ENCODE data around the gene VSIG10L.

VSIG10L gene

DNA sequence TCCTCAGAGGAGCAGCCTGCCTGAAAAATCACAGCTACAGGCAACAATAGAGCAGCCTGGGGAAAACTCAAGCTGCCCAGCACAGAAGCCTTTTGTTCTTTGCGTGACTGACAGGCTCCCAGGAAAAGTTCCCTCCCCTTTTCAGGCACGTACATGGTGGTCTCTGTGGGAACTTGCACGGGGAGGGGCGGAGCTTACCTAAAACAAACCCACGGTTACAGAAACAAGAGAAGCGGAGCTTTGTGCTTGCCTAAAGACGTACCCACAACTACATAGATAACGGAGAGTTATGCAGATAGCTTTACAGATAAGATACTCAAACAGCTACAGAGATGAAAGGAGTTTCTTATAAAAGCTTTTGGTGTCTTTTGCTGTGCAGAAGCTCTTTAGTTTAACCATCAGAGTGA, 12.8 kb upstream of the VSIG10L start:
- no peak for TF ChIP-seq ZNF274 (IDR thresholded peaks at IDR 0.05; ENCODE audit: low read depth, low read length)
- no peak overlapping the region for H3K4me3 ChIP-seq (ENCODE audit: low read length)

- H3K4me3 ChIP-seq (ENCODE audit: low read length), result no peak overlapping the region
- no peak for TF ChIP-seq ZNF274 (IDR thresholded peaks at IDR 0.05; ENCODE audit: low read depth, low read length)
These were observed 12.3 kb upstream of the VSIG10L start for GRCh38 chr19:51354103-51354741.

- no peak for TF ChIP-seq ZNF274 (IDR thresholded peaks at IDR 0.05; ENCODE audit: low read depth, low read length)
- H3K4me3 ChIP-seq (ENCODE audit: low read length), result no peak overlapping the region
These were observed 10.9 kb upstream of the VSIG10L start for GRCh38 chr19:51352783-51353360.

DNA sequence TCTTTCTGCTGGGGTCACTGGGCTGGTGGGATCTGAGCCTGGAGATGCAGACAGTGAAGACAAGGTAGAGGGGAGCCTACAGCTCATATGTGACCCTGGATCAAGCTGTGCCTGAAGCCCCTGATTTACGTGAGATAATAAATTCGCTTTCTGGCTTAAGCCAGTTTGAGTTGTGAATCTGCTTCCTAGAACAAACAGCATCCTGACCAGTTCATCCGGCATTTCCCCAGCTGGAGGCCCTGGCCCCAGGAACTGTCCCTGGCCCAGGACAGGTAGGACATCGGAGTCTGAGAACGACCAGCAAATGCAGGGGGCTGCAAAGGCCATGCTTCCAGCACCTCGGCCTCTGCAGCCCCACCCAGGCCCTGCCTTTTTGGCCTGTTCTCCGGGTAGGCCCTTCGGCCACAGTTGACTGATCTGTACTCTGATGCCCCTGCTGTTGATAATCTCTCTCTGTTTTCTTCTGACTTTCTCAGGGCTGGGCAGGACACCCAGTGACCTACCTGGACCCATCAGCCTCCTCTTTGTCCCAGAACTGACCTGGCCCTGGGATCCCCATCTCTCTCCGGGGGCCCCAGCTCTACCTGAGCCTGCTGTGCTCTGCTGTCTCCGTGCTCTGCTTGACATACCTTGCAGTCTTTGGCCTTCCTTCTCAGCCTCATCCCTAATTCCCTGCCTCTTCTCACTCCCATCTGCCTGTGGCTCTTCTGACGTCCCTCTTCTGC, 9.5 kb upstream of the VSIG10L start:
- H3K4me3 ChIP-seq (ENCODE audit: low read length), result no peak overlapping the region
- TF ChIP-seq ZNF274 (IDR thresholded peaks at IDR 0.05; ENCODE audit: low read depth, low read length), result no peak

DNA sequence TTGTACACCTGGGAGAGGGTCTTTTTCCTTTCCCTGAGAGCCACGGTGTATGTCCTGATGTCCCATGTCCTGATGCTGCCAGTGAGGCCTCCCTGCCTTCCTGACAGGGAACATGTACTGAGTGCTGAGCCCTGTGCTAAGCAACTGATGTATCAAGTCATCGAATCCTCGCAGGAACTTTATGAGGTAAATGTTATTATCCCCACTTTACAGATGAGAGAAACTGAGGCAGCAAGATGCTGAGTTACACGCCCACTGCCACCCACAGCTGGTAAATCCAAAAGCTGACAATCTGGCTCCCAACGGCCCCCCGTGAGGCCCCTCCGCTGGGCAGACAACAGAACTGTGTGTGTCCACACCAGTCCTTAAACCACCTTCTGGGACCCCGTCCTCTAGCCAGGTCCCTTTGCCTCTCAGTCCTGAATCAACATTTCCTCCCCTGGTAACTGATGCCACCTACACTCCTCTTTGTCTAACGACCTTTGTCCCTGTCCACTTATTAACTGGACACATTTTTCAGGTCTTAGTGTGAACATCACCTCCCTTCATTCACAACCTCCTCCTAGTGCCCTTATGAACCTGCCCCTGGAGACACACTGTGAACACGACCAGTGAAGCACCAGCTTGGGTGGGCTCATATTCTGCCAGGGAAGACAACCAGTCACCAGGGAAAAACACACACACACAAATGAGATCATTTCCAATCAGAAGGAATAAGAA, 5.4 kb upstream of the VSIG10L start:
- no peak for TF ChIP-seq ZNF274 (IDR thresholded peaks at IDR 0.05; ENCODE audit: low read depth, low read length)
- H3K4me3 ChIP-seq (ENCODE audit: low read length), result no peak overlapping the region

GRCh38 chr19:51346742-51347141, 4.8 kb upstream of the VSIG10L start:
- no peak for TF ChIP-seq ZNF274 (IDR thresholded peaks at IDR 0.05; ENCODE audit: low read depth, low read length)
- no peak overlapping the region for H3K4me3 ChIP-seq (ENCODE audit: low read length)

DNA sequence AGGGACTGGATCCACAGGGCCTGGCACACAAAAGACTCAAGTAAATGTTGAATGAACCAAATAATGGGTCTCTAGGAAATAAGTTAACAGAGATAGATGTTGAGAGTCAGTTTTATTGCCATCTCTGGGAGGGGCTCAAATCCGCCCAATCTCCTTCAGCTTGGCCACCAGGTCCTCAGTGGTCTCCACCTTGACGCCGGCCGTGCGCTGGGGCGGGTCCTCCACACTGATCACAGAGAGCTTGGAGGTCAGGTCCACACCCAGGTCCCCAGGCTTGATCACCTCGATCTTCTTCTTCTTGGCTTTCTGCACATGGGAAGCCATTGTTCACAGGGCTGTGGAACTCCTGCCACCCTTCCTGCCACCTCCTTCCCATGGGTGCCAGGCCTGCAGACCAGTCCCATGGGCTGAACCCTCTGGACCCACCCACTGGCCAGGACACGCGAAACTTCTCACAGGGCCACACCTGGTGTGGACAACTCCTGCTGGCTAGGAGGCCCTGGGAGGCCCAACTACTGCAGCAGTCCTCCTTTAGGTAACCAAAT, 3.2 kb upstream of the VSIG10L start:
- H3K4me3 ChIP-seq (ENCODE audit: low read length), result no peak overlapping the region; the same call in 1 of the 2 replicates
- TF ChIP-seq ZNF274 (IDR thresholded peaks at IDR 0.05; ENCODE audit: low read depth, low read length), result no peak

DNA sequence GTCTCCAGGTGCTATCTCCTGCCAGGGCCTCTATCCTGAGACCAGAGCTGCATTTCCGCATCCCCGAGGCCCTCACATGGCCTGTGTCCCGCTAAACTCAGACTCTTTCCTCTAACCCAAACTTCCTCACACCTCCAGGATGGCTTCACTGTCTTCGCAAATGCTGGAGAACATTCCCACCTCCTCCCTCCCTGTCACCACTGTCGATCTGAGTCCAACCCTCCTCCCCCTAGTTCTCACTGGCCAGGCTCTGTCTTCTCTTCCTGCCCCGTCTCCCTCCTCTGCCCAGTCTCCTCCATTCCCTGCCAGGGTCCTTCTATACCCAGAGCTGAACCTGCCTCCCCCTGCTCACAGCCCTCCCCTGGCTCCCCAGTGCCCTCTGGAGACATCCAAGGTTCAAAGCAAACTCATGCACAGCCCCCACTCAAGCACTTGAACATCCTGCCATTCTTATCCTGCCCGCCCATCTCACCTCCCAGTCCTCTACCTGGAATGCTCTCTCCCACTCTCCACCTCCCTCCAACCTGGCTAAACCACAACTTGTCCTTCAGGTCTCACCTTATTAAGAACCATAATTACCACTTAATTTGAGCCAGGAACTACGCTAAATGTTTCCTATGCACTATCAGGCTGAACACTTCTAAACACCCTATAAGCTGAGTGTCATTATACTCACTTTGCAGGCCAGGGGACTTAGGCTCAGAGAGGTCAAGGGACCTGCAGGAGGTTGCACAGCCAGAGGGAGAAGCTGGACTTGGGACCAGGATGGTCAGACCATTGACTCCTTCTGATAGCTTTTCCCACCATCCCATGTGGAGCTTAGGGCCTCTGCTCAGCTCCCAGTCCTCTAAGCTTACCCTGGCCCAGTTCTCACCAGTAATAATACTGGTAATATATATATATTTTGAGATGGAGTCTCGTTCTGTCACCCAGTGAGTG, 961 bp upstream of the VSIG10L start:
- H3K4me3 ChIP-seq (ENCODE audit: low read length), result no peak overlapping the region
- no peak for TF ChIP-seq ZNF274 (IDR thresholded peaks at IDR 0.05; ENCODE audit: low read depth, low read length)

DNA sequence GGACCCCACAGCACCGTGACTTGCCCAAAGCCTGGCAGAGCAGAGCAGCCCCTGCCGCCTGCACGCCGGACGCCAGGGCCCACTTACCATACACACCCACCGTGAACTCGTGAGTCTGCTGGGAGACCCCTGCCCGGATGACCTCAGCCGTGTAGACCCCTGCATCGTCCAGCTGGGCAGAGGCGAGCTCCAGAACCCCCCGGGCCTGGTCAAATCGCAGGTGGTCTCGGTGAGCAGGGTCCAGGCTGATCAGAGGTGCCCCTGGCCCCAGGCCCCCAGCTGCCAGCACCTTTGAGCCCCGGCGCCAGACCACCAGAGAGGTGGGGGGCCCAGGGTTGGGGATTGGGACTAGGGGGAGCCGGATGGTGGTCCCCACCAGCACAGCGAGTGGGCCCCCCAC, 873 bp downstream of the VSIG10L start:
- TF ChIP-seq ZNF274 (IDR thresholded peaks at IDR 0.05; ENCODE audit: low read depth, low read length), result no peak
- H3K4me3 ChIP-seq (ENCODE audit: low read length), result no peak overlapping the region

- peak overlapping the region; percentile 56; the same call in 1 of the 2 replicates for H3K4me3 ChIP-seq (ENCODE audit: low read length)
- no peak for TF ChIP-seq ZNF274 (IDR thresholded peaks at IDR 0.05; ENCODE audit: low read depth, low read length)
These were observed 2.0 kb downstream of the VSIG10L start for GRCh38 chr19:51339687-51340656.

DNA sequence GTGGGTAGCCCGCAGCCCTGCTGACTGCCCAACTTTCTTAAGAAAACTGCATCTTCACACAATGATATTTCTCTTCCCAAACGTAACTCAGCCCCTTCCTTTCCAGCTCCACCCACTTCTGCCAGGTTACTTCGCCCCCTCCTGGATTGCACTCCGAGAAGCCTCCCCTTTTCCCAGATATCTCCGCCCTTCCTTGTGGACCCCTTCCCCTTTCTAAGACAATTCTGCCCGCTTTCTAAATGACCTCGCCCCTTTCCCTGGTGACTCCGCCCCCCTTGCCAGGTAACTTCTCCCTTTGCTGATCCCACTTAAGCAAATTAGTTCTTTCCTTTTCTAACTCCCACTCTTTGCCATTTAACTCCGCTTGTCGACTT, 2.6 kb downstream of the VSIG10L start:
- no peak for TF ChIP-seq ZNF274 (IDR thresholded peaks at IDR 0.05; ENCODE audit: low read depth, low read length)
- H3K4me3 ChIP-seq (ENCODE audit: low read length), result peak overlapping the region; percentile 56

- peak overlapping the region; percentile 56 for H3K4me3 ChIP-seq (ENCODE audit: low read length)
- no peak for TF ChIP-seq ZNF274 (IDR thresholded peaks at IDR 0.05; ENCODE audit: low read depth, low read length)
These were observed 3.2 kb downstream of the VSIG10L start for GRCh38 chr19:51338563-51339312.

Data from GM08714 (cell line).